Ammon's horn (tissue), 1 donor: Measurements from ENCODE around the gene TTC21B.
"Not testable (repeated sequence)": the region's sequence is repeated elsewhere in the genome, so short reads cannot be mapped to it uniquely, and the experiment has no call there.

Experiments
- DNase-seq: peaks from one replicate; pipeline ENCODE4 v3.0.0-alpha.2; 2016; ENCODE audit warnings: low spot score

The TTC21B gene

DNA sequence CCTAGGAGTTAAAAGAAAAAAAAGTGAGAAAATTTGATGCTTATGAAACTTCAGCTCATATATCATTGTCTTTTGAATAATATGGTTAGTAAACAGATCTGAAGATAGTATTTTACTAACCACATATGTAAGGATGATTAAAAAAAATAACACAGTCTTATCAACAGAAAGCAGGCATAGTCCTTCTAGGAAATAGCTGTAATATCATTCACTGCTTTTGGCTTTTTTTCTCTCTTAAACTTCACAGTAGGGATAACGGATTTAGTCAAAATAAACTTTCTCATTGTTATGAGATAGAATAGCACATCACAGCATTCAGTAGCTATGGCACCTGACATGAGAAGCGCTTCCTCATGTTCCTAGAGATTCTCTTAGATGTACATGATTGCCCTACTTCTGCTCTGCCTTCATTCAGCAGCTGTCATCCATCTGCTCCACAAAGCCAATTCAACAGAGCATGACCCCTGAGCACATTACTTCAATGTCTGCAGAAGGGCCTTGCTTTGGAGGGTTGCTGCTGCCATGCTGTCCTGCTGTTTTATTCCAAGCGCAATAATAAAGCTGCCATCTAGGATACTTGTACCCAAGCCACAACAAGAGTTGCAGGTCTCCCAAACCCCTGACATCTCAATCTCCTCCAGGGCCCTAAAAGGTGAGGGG lies 67.0 kb downstream of the TTC21B start:
- DNase-seq: no peak

DNA sequence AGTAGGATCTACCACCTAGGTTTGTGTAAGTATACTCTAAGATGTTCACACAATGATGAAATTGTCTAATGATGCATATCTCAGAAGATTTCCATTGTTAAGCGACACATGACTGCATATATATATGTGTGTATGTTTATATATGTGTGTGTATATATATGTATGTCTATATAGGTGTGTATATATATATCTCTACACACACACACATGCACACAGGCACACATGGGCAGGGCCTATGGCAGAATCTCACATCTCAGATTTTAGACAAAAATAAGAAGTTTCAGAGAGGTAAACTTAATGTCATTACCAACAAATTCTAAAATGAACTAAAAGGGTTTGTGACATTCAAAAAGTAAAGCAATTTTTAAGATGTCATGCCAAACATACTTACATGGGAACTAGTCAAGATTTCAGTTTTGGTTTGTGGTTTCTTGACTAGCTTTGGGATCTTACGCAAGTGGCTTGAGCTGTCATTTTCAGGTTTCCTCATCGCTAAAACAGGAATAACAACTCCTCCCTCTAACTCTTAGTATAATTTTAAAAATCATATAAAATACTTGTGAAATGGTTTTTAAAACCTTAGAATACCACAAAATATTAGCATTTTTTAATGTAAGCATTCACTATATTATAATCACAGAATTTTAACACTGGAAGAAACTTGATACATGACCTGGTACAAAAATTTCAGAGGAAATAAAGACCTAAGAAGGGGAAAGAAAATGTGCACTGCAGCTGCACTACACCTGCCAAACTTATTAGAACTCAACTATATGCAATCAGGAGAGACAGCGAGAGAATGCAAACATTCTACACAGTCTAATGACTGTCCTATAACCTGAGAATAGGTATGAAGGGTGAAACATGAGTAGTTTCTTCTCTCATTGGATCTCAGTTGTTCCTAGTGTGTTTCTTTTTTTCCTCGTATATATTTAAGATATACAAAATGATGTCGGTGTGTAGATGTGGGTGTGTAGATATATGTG lies 75.7 kb downstream of the TTC21B start:
- DNase-seq: no peak

DNA sequence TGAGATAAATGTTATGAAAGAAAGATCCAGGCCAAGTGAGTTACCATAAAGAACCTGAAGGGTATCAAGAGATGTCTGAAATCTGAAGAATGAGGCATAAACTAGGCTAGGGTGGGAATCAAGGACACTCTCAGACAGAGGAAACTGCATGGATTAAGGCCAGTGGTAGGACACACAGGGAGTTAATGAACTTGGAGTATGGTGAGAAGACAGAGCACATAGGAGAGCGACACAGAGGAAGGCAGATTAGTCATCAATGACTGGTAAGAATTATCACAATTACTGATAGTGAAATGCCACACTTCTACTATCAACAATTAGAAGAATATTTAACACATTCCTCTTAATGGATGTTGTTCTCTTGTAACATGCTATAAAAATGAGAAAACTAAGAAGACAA lies 76.9 kb downstream of the TTC21B start:
- DNase-seq: no peak

DNA sequence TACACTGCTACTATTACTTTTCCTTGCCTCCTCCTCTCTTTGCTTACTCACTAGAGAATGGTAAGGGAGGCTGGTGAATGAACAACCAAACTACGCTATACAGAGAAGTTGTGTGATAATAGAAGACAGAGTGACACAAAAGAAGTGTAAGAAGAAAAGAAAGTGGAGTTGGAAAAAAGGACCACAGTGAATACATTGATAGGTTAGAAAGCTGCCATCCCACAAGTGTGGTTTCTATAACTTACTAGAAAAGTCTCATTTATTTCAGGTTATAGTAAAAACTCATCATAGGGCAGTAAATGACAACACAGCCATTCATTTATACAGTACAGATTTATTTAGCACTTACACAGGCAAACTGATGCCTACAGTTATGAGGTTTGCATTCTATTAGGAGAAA lies 77.3 kb downstream of the TTC21B start:
- DNase-seq: no peak

DNA sequence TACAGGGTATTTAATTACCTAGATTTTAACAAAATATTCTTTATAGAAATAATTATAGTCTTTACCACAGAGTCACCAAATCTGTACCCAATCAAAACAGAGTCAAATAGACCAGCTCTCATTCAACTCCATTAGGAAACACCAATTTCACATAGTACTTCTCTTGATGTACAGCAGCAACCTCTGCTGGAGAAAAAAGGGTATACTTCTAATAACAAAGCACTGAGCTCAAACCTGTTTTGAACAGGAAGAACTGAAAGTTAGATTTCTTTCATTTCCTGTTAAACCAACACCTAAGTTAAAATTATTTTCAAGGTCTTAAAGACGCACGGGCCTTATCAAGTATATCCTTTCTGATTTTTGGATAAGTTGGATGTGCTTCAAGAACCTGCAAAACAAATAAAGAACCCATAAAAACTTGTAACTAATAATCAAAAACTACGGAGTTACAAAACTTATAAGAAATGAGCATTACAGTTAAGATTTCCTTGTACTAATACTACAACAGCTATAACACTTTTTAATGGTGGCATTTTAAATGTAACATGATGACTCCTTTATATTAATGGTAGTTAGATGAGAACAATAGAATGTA lies 79.0 kb downstream of the TTC21B start:
- DNase-seq: peak; percentile 70

DNA sequence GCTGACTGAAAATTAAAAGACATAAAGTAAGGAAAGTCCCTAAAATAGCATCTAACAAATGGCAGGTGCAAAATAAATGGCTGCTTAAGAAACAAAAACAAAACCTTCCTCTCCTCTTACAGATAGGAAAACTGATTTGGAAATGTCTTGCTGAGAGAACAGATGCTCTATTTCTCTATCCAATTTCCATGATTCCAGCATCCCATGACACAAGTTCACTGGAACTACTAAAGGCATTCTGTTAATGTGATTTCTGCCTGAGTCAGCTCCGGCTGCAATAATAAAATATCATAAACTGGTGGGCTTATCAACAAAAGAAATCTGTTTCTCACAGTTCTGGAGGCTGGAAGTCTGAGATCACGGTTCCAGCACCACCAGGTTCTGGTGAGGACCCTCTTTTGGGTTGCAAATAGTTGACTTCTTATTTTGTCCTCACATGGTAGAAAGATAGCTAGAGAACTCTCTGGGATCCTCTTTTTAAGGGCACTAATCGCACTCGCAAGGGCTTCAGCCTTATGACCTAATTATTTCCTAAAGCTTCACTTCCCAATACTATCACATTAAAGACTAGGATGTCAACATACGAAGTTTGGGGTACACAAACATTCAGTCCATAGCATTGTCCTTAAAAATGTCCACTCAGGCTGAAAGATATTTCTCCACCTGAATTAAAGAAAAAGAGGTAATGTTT lies 81.3 kb downstream of the TTC21B start:
- DNase-seq: peak; percentile 40

DNA sequence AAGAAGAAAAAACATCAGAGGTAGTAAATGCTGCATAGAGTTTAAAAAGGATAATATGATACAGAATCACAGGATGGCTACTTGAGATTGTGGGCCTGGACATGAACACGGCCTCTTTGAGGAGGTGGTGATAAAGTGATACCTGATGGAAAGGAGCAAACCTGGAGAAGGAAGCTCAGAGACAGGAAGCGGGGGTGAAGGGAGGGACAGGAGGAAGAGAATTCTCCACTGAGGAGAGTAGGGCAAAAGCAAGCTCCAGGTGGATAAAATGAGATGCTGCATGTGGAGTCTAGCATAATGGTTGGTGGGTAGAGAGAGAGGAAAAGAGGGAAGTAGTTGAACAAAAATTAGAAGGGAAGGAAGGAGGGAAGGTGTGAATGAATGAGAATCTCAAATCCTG lies 82.6 kb downstream of the TTC21B start:
- no peak for DNase-seq

DNA sequence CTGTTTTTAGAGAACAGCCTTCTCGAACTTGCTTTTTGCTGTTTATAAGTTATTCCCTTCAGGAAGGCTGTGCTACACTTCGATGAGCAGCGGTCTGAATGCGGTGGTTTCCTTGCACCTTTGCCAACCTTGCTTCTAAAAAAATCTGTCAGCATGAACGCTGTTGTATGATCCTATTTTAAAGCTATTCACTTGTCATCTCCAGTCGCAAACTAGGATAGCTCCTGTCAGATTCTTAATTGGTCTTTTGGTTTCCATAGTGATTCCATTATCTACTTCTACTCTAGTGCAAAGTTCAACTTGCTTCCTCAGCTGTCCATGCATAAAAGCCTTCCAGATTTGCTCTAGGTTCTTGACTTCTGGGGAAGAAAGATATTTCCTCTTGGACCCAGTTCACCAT lies 83.2 kb downstream of the TTC21B start:
- no peak for DNase-seq

DNA sequence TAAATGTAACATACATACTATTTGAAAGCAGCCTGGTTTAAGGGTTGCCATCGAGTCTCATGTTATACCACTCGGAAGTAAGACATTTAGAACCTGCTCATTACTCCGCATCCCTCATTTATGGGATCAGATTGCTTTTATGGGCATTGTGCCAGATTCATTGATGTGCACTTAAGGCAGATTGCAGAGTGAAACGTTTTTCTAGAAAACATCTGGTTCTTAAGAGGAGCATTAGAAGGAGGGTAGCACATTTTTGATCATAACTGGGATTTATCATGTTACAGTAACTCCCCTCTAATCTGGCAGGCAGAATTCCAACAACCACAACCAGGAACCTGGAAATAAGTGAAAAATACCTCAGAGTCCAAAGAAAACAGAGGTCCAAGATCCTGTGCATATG lies 85.4 kb downstream of the TTC21B start:
- no peak for DNase-seq

DNA sequence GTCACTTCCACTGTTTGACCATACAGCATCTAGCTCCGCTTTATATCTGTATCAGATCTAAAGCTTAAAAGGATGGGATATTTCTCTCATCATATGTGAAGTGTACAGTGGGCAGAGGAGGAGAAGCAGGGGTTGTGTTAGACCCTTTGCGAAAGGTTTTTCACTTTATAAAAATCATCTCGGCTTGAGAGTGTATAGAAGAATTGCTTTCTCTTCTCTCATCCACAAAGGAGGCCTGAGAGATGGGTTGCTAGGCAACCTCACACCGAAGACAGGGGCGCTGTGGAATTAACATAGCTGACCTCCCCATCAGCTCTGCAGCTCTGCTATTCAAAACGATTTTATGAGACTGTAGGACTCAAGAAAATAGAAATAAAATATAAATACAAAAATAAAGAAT lies 89.3 kb downstream of the TTC21B start:
- DNase-seq: peak; percentile 46

DNA sequence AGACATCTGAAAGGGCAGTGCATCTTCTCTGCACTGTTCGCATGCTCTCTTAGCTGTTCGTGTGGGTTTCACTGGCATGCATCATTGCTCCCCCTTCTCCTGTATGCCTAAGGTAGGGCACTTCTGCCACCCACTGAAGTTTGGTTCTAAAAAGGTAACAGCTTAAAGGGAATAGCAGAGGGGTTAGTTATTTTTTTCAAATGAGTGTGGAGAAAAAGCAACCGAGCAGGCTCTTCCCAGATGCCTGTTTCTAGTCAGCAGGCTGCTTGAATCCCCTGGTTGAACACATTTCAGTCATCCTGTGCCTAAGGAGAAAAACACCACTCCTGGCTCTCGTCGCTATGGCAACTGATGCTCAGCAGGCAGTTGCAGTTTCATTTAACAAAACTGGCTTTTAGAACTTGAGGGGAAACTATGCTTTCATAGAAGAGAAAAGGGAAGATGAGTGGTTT lies 89.7 kb downstream of the TTC21B start:
- peak; percentile 79 for DNase-seq

DNA sequence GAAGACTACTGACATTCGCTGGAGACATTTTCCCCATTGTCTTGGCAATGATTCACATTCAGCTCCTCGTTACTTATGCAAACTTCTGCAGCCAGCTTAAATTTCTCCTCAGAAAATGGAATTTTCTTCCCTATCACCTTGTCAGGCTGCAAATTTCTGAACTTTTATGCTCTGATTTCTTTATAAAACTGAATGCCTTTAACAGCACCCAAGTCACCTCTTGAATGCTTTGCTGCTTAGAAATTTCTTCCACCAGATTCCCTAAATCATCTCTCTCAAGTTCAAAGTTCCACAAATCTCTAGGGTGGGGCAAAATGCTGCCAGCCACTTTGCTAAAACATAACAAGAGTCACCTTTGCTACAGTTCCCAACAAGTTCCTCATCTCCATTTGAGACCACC lies 92.5 kb downstream of the TTC21B start:
- DNase-seq: not testable (repeated sequence)

DNA sequence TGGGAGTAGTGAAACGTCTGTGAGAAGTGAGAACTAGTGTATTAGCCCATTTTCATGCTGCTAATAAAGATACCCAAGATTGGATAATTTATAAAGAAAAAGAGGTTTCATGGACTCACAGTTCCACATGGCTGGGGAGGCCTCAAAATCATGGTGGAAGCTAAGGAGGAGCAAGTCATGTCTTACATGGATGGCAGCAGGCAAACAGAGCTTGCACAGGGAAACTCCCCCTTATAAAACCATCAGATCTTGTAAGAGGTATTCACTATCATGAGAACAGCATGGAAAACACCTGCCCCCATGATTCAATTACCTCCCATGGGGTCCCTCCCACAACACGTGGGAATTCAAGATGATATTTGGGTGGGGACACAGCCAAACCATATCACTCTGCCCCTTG lies 93.9 kb downstream of the TTC21B start:
- not testable (repeated sequence) for DNase-seq

DNA sequence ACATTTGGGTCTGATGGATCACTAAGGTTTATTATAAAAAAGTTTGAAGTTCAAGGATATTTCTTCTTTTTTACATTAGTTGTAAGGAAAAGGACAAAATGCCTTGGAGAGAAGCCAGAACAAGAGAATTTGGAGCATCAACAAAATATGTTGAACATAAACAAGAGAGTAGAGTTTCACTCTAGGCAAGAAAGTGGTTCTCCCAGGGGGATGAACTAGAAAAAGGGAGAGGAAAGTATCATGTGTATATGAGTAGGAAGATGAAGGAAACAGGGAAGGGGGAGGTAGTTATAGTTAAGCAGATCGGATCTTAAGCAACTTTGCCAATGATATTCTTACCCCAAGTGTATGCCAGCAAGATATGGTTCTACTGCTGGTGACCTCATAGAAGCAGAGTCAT lies 95.7 kb downstream of the TTC21B start:
- no peak for DNase-seq

DNA sequence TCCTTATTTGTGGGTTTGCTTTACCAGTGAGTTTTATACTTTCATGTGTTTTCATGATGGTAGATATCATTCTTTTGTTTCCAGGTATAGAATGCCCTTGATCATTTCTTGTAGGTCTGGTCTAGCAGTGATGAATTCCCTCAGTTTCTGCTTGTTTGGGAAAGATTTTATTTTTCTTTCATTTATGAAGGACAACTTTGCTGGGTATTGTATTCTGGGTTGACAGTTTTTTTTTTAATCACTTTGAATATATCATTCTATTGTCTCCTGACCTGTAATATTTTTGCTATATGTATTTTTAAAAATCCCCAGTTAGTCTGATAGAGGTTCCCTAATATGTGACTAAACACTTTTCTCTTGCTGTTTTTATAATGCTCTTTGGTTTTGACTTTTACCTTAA lies 101.2 kb downstream of the TTC21B start:
- DNase-seq: no peak

DNA sequence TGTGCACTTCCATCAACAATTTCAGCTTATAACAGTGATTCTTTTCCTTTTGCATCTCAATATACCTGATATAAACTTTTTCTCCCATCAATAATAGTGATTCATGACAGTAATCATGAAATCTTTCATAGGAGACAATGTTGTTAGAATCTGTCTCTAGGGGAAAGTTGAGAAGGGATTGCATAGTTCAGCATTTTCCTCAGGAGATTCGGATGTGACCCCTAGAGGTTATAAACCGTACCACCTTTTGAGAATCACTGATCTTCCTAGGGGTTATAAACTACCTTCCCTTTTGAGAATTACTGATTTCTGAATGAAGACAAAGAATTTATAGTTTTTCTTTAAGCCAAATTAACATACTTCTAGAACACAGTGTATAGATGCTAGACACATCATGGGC lies 106.6 kb downstream of the TTC21B start:
- no peak for DNase-seq

DNA sequence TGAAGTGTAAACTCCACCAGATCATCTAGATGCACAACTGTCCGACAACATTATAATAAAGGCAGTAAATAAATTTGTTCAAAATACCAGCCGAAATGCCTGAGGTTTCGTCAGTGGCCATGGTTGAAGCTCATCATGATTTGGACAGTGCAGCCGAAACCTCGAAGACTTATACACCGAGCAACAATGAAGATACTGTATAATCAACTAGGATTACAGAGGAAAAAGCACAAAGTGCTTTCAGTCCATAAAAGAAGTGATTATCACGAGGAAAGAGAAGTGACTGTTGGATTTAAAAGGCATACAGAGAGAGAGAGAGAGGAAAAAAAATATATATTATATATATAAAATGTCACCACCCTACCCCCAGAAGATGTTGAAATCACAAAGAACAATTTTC lies 107.5 kb downstream of the TTC21B start:
- no peak for DNase-seq

DNA sequence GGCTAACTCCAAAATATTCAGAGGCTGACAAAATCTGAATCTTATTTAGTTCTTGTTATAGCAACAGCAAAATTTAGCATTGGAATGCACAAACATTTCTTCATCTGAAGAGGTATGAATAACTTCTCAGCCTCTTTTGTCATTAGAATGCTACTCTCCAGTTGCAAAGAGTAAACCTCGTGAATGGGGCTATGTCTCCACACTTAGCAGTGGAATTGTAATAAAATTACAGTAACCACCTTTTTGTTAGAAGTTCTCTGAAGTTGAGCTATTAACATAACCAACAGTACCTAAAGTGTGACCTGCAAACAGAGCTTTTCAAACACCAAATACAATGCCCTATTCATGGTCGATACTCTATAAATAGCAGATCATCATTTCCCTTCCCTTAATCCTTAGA lies 109.4 kb downstream of the TTC21B start:
- no peak for DNase-seq

DNA sequence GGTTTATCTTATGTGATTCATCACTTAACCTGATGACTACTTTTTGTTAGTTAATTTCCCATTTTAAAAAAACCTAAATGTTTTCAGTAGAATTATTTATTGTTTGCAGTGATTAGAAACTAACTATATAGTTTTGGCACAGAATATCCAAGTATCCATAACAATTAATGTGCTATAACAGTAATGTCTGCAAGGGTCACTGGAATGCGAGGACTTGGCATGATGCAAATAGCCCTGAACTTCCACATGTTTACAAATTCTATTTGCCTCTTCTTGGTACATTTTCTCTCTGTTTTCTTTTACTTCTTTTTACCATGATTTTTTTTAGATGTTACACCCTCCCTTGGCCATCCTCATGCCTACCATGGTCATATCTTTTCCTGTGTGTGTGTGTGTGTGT lies 110.2 kb downstream of the TTC21B start:
- no peak for DNase-seq

DNA sequence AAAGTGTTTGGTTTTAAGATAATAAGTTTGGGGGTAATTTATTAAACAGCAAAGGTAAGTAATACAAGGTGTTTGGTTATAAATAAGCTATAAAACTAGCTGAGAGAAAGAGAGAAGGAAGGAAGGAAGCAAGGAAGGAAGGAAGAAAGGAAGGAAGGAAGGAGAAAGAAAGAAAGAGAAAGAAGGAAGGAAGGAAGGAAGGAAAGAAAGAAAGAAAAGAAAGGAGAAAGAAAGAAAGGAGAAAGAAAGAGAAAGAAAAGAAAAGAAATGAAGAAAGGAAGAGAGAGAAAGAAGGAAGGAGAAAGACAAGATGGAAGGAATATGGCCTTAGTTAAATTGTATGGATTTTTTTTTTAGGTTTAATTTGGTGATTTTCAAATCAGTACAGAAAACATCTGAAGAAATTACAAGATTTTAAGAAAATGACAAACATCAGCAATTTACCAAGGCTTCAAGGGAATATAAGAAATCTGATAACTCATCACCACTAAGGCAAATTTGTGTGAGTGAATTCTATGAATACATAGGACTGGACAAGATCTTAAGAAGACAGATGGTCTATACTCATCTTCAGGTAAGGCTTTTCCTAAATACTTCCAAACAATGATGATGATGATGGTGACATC lies 113.1 kb downstream of the TTC21B start:
- DNase-seq: no peak

DNA sequence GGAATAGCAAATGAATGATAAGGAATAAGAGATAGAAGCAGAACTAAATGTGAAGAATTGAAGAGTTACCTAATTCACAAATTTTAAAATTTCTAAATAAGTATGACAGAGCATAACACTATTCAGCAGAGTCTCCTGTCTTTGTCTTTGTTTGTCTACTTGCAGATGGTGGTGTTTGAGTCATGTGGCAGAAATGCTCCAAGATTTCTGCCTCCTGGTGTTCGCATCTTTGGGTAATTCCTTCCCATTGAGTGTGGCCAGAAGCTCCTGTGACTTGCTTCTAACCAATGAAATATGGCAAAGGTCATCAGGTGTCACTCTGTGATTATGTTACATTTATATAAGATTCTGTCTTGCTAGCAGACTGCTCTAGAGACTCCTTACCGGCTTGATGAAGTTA lies 114.0 kb downstream of the TTC21B start:
- no peak for DNase-seq

DNA sequence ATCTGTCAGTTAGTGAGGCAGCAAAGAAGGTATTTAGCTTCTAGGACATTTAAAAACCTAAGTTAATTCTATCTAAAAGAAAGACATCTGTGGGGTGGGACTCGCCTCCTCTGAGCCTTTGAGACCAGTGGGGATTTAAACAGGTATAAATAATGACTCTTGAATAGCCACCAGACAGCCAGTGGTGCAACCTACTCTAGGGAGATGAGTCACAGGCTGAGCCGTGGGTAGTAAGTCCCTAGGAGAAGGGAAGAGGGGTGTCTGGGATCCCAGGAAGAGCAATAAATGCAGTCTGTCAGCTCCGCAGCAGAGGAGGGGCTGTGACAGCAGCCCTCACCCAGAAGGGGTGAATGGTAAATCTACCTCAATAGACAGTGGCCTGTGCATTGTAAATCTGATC lies 116.5 kb downstream of the TTC21B start:
- peak; percentile 18 for DNase-seq
